ENCODE results near the gene NCF4. TPM values are rescaled to one million over a fixed set of nuclear protein-coding genes. Genes with fewer than 3 reads are reported as not detected.

NCF4 gene
- total RNA-seq, 5 donors from 2014 or later (not counting 1 experiment from before 2014, with no cell fraction given), result 8.0 to 23.6 (median 15.9) TPM

DNA sequence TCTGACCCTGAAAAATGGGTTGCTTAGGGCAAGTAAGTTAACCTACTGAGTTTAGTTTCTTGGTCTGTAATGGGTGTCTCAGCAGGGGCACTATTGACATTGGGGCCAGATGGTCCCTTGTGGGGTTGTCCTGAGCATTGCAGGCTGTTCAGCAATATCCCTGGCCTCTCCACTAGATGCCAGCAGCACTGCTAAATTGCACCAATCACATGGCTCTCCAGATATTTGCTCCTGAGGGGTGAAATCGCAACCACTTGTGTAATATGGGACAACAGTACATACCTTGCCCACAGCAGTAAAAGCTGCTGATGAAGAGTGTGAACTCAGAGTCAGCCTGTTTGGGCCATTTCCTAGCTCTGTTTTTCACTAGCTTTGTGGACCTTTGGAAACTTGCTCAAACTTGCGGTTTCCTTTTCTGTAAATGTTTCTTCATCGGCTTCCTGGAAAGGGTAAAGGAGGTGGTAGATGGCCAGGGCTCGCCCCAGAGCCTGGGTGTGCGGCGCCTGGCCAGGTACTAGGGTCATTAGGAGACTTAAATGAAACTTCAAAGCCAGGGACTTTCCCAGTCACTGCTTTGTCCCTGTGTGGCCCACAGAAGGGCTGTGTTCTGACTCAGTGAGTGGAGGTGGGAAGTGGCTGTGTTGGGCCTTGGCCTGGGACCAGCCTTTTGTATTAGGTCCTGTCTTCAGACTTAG is 13.0 kb downstream of the NCF4 start:
- Mint-ChIP-seq H3K27ac (peak overlapping the region; percentile 88 to 94), H3K36me3 (peaks cover 16% of the 10 kb centered on the region), H3K4me1 (peaks cover 7 to 17% (median 14%) of the 10 kb centered on the region in 3 donors), H3K9me3 (no peaks in the 10 kb centered on the region), H3K4me3 (no peak overlapping the region), H3K27me3 (peaks cover 0 to 3% of the 10 kb centered on the region in 2 donors)
- no peak overlapping the region for H3K4me3 ChIP-seq (ENCODE audit: control insufficient read depth in 1 of 2, extremely low read depth in 1 of 2, low read length in 1 of 2)
- ATAC-seq (replicated peaks in 1 of 4), result peak; percentile 56 to 75 (median 61)
- peak in 5 of 35 experiments; percentile 13 to 37 (median 26) for DNase-seq
- POLR2A ChIA-PET, result no interaction called here
- 41% methylated on average over 6 of the region's 6 CpGs for WGBS (ENCODE audit: insufficient coverage)
- no peaks in the 10 kb centered on the region for H3K36me3 ChIP-seq (ENCODE audit: control insufficient read depth in 2 of 2, extremely low read depth in 1 of 2, insufficient read depth in 1 of 2, low read length in 1 of 2)
- peak overlapping the region; percentile 46 for H3K27ac ChIP-seq (ENCODE audit: low read length)
- H3K9me3 ChIP-seq, result no peaks in the 10 kb centered on the region
- CTCF ChIA-PET, result no interaction called here
- H3K27me3 ChIP-seq (replicated peaks in 1 of 2; ENCODE audit: control insufficient read depth in 2 of 2, extremely low read depth in 1 of 2, insufficient read depth in 2 of 2, low read length in 1 of 2), result peaks cover 0 to 8% of the 10 kb centered on the region in 2 experiments
- peaks cover 0 to 15% of the 10 kb centered on the region in 2 experiments for H3K4me1 ChIP-seq (ENCODE audit: control insufficient read depth in 1 of 2, extremely low read depth in 1 of 2, insufficient read depth in 2 of 2, low read length in 2 of 2)

DNA sequence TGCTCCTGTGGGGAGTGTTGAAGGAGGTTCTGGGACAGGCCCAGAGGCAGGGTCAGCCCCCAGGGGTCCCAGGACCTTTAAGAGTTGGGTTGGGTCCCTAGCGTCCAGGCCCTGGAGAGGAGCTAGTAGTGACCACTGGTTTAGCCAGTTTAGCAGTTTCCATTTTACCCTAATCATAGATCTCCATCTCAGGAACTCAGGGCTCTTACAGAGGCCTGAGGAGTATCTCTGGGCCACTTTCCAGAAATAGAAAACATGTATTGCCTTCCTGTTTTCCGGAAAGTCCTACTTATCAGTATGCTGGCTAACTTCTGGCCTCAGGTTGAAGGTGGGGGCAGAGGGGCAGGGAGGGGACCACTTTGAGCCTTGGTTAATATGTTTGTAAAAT is 13.5 kb downstream of the NCF4 start:
- Histone ChIP-seq H3K27me3 (replicated peaks in 1 of 2; ENCODE audit: control insufficient read depth in 2 of 2, extremely low read depth in 1 of 2, insufficient read depth in 2 of 2, low read length in 1 of 2) (peaks cover 0 to 10% of the 10 kb centered on the region in 2 experiments), H3K4me3 (ENCODE audit: control insufficient read depth in 1 of 2, extremely low read depth in 1 of 2, low read length in 1 of 2) (no peak overlapping the region), H3K36me3 (ENCODE audit: control insufficient read depth in 2 of 2, extremely low read depth in 1 of 2, insufficient read depth in 1 of 2, low read length in 1 of 2) (no peaks in the 10 kb centered on the region), H3K27ac (ENCODE audit: low read length) (peak overlapping the region; percentile 46), H3K9me3 (no peaks in the 10 kb centered on the region), H3K4me1 (ENCODE audit: control insufficient read depth in 1 of 2, extremely low read depth in 1 of 2, insufficient read depth in 2 of 2, low read length in 2 of 2) (peaks cover 0 to 15% of the 10 kb centered on the region in 2 experiments)
- Mint-ChIP-seq H3K27ac (peak overlapping the region; percentile 88 to 94), H3K9me3 (no peaks in the 10 kb centered on the region), H3K36me3 (peaks cover 16% of the 10 kb centered on the region), H3K4me3 (no peak overlapping the region), H3K27me3 (peaks cover 0 to 5% of the 10 kb centered on the region in 2 donors), H3K4me1 (peaks cover 7 to 17% (median 14%) of the 10 kb centered on the region in 3 donors)
- no peak for DNase-seq
- ChIA-PET CTCF (no interaction called here), POLR2A (no interaction called here)
- 100% methylated on average over 1 of the region's 2 CpGs for WGBS (ENCODE audit: insufficient coverage)
- no peak for ATAC-seq (replicated peaks in 1 of 4)

DNA sequence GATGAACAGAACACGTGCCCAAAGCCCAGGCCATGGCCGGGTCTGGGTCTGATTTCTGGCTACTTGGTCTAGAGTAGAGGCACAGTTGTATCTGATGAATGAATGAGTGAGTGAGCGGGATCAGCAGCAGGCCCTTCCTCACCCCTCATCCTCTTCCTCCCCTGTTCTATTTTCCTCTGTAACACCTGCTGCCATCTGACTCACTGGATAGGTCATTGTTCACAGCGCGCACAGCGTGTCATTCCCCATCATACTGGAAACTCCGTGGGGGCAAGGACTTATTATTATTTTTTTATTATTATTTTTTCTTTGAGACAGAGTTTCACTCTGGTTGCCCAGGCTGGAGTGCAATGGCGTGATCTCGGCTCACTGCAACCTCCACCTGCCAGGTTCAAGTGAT is 13.9 kb downstream of the NCF4 start:
- Histone ChIP-seq H3K36me3 (ENCODE audit: control insufficient read depth in 2 of 2, extremely low read depth in 1 of 2, insufficient read depth in 1 of 2, low read length in 1 of 2) (no peaks in the 10 kb centered on the region), H3K4me3 (ENCODE audit: control insufficient read depth in 1 of 2, extremely low read depth in 1 of 2, low read length in 1 of 2) (no peak overlapping the region), H3K4me1 (ENCODE audit: control insufficient read depth in 1 of 2, extremely low read depth in 1 of 2, insufficient read depth in 2 of 2, low read length in 2 of 2) (peaks cover 0 to 15% of the 10 kb centered on the region in 2 experiments), H3K9me3 (no peaks in the 10 kb centered on the region), H3K27me3 (replicated peaks in 1 of 2; ENCODE audit: control insufficient read depth in 2 of 2, extremely low read depth in 1 of 2, insufficient read depth in 2 of 2, low read length in 1 of 2) (peaks cover 0 to 10% of the 10 kb centered on the region in 2 experiments), H3K27ac (ENCODE audit: low read length) (no peak overlapping the region)
- CTCF ChIA-PET, result no interaction called here
- no peak for DNase-seq
- peaks cover 1 to 3% (median 2%) of the 10 kb centered on the region in 3 donors for H3K9me3 Mint-ChIP-seq
- H3K4me3 Mint-ChIP-seq, result no peak overlapping the region
- H3K27me3 Mint-ChIP-seq, result peaks cover 0 to 5% of the 10 kb centered on the region in 2 donors
- no CpG with 5 or more reads among the region's 9 CpGs for WGBS (ENCODE audit: insufficient coverage)
- ATAC-seq (replicated peaks in 1 of 4), result no peak
- H3K36me3 Mint-ChIP-seq, result peaks cover 16% of the 10 kb centered on the region
- POLR2A ChIA-PET, result no interaction called here
- H3K4me1 Mint-ChIP-seq, result peaks cover 7 to 17% (median 14%) of the 10 kb centered on the region in 3 donors
- H3K27ac Mint-ChIP-seq, result peak overlapping the region; percentile 55 to 94

DNA sequence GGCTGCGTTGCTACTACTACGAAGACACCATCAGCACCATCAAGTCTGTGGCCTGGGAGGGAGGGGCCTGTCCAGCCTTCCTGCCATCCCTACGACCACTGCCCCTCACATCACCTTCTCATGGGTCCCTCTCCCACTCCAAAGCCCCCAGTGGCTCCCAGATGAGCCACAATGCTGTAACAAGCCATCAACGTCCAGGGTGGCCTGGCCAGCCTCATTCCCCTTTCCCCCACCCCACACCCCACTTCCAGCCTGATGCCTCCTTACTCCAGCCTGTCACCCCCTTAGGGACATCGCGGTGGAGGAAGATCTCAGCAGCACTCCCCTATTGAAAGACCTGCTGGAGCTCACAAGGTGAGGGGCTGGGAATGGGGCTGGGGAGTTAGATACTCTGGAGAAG is 14.9 kb downstream of the NCF4 start:
- no peak for DNase-seq
- no peaks in the 10 kb centered on the region for H3K36me3 ChIP-seq (ENCODE audit: control insufficient read depth in 2 of 2, extremely low read depth in 1 of 2, insufficient read depth in 1 of 2, low read length in 1 of 2)
- POLR2A ChIA-PET, result no interaction called here
- Mint-ChIP-seq H3K9me3 (peaks cover 4 to 10% (median 9%) of the 10 kb centered on the region in 3 donors), H3K27ac (no peak overlapping the region), H3K36me3 (peaks cover 16% of the 10 kb centered on the region), H3K4me3 (no peak overlapping the region), H3K4me1 (peaks cover 7 to 17% (median 14%) of the 10 kb centered on the region in 3 donors), H3K27me3 (peaks cover 0 to 5% of the 10 kb centered on the region in 2 donors)
- no peak overlapping the region for H3K4me3 ChIP-seq (ENCODE audit: control insufficient read depth in 1 of 2, extremely low read depth in 1 of 2, low read length in 1 of 2)
- peaks cover 0 to 15% of the 10 kb centered on the region in 2 experiments for H3K4me1 ChIP-seq (ENCODE audit: control insufficient read depth in 1 of 2, extremely low read depth in 1 of 2, insufficient read depth in 2 of 2, low read length in 2 of 2)
- H3K27ac ChIP-seq (ENCODE audit: low read length), result no peak overlapping the region
- CTCF ChIA-PET, result interaction anchor here in 1 of 2 donors (0.5 kb wide), 1 partner anchor 54 kb away, joined by 3 read pairs; no protein-coding TSS in a partner anchor
- 81% methylated on average over 3 of the region's 6 CpGs for WGBS (ENCODE audit: insufficient coverage)
- H3K27me3 ChIP-seq (replicated peaks in 1 of 2; ENCODE audit: control insufficient read depth in 2 of 2, extremely low read depth in 1 of 2, insufficient read depth in 2 of 2, low read length in 1 of 2), result peaks cover 0 to 10% of the 10 kb centered on the region in 2 experiments
- no peak for ATAC-seq (replicated peaks in 1 of 4)
- H3K9me3 ChIP-seq, result no peaks in the 10 kb centered on the region

DNA sequence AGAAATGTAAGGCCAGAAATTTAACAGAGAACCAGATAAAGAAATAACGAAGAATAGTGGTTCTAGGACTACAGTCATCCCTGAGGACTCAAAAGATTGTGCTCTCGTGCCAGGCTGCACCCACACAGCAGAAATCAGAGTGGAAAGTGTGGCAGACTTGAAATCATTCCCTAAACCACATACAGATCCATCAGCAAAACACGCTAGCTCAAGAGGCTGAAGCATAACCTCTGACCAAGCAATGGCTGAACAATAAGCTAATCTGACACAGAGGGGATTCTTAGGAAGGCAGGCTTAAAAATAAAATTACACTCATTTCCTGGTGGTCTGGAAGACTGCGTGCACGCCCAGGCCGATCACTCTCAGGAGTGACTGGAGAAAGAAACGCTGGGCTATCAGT is 19.0 kb downstream of the NCF4 start:
- Mint-ChIP-seq H3K36me3 (peaks cover 16% of the 10 kb centered on the region), H3K27ac (no peak overlapping the region), H3K4me1 (peaks cover 0 to 6% (median 2%) of the 10 kb centered on the region in 3 donors), H3K4me3 (no peak overlapping the region), H3K27me3 (peaks cover under 1 to 20% of the 10 kb centered on the region in 2 donors), H3K9me3 (peaks cover 8 to 26% (median 26%) of the 10 kb centered on the region in 3 donors)
- Histone ChIP-seq H3K9me3 (no peaks in the 10 kb centered on the region), H3K27ac (ENCODE audit: low read length) (no peak overlapping the region), H3K4me3 (ENCODE audit: control insufficient read depth in 1 of 2, extremely low read depth in 1 of 2, low read length in 1 of 2) (no peak overlapping the region), H3K4me1 (ENCODE audit: control insufficient read depth in 1 of 2, extremely low read depth in 1 of 2, insufficient read depth in 2 of 2, low read length in 2 of 2) (no peaks in the 10 kb centered on the region), H3K36me3 (ENCODE audit: control insufficient read depth in 2 of 2, extremely low read depth in 1 of 2, insufficient read depth in 1 of 2, low read length in 1 of 2) (no peaks in the 10 kb centered on the region), H3K27me3 (replicated peaks in 1 of 2; ENCODE audit: control insufficient read depth in 2 of 2, extremely low read depth in 1 of 2, insufficient read depth in 2 of 2, low read length in 1 of 2) (peaks cover 0 to 16% of the 10 kb centered on the region in 2 experiments)
- no peak for ATAC-seq (replicated peaks in 1 of 4)
- 84% methylated on average over 6 of the region's 7 CpGs for WGBS (ENCODE audit: insufficient coverage)
- CTCF ChIA-PET, result no interaction called here
- POLR2A ChIA-PET, result no interaction called here
- no peak for DNase-seq

GRCh38 chr22:36881504-36882245 is 20.9 kb downstream of the NCF4 start:
- no peak for DNase-seq

More at GRCh38 chr22:36881504-36882245, 20.9 kb downstream of the NCF4 start:
- Histone ChIP-seq H3K36me3 (ENCODE audit: control insufficient read depth in 2 of 2, extremely low read depth in 1 of 2, insufficient read depth in 1 of 2, low read length in 1 of 2) (no peaks in the 10 kb centered on the region), H3K4me3 (ENCODE audit: control insufficient read depth in 1 of 2, extremely low read depth in 1 of 2, low read length in 1 of 2) (no peak overlapping the region), H3K9me3 (no peaks in the 10 kb centered on the region), H3K27me3 (replicated peaks in 1 of 2; ENCODE audit: control insufficient read depth in 2 of 2, extremely low read depth in 1 of 2, insufficient read depth in 2 of 2, low read length in 1 of 2) (peaks cover 0 to 16% of the 10 kb centered on the region in 2 experiments), H3K27ac (ENCODE audit: low read length) (no peak overlapping the region), H3K4me1 (ENCODE audit: control insufficient read depth in 1 of 2, extremely low read depth in 1 of 2, insufficient read depth in 2 of 2, low read length in 2 of 2) (peaks cover 0 to 4% of the 10 kb centered on the region in 2 experiments)
- peaks cover 0 to 6% (median 2%) of the 10 kb centered on the region in 3 donors for H3K4me1 Mint-ChIP-seq
- H3K4me3 Mint-ChIP-seq, result no peak overlapping the region
- H3K27me3 Mint-ChIP-seq, result peaks cover 9 to 24% of the 10 kb centered on the region in 2 donors
- H3K36me3 Mint-ChIP-seq, result peaks cover 9% of the 10 kb centered on the region
- ChIA-PET CTCF (interaction anchor here in 1 of 2 donors (0.7 to 1.1 kb wide), 3 partner anchors 11 to 288 kb away, joined by 3 to 4 read pairs (median 3); no protein-coding TSS in a partner anchor), POLR2A (no interaction called here)
- H3K9me3 Mint-ChIP-seq, result peaks cover 8 to 26% (median 26%) of the 10 kb centered on the region in 3 donors
- peak overlapping the region; percentile 19 to 69 for H3K27ac Mint-ChIP-seq
- WGBS (ENCODE audit: insufficient coverage), result no CpG with 5 or more reads among the region's 1 CpG
- ATAC-seq (replicated peaks in 1 of 4), result peak in 2 of 4 experiments; percentile 36 to 50
